ENCODE measurements around the gene VDR. TPM values are rescaled to one million over a fixed set of nuclear protein-coding genes. Genes with fewer than 3 reads are reported as not detected.
A peak's percentile ranks its signal among the peaks of the same experiment; 100 is the strongest.

The VDR gene
- 30.5 and 37.2 TPM in 2 replicates for total RNA-seq (2014; rRNA removed; shearing (Covaris generic))
- 23.9 and 25.5 TPM in 2 replicates for polyA plus RNA-seq (2016; fragmentation: Nextera tagmentation; extraction: Ambion mirVana)

- TF ChIP-seq EZH2 (IDR thresholded peaks at IDR 0.05; ENCODE audit: insufficient read depth, poor library complexity, severe bottlenecking) (no peak), EZH2phosphoT487 (IDR thresholded peaks at IDR 0.05; ENCODE audit: insufficient read depth, low read depth) (no peak)
- H3K27me3 ChIP-seq (replicated peaks; ENCODE audit: insufficient read depth), result no peaks in the 10 kb centered on the region
- DNase-seq, result peak; percentile 90
- H4K20me1 ChIP-seq (ENCODE audit: insufficient read depth), result no peaks in the 10 kb centered on the region
- peaks cover 37% of the 10 kb centered on the region for H3K4me1 ChIP-seq (ENCODE audit: insufficient read depth)
- no peaks in the 10 kb centered on the region for H3K9me2 ChIP-seq (ENCODE audit: insufficient read depth)
- peak within 1 kb of the TSS; percentile 92 for H3K4me3 ChIP-seq
- WGBS, 2 experiments (ENCODE audit: low coverage in 1 of 2, low lambda C conversion rate in 2 of 2, missing lambda C conversion rate in 2 of 2), result 2 to 3% methylated on average over 59 to 76 of the region's 79 CpGs
- H3K9ac ChIP-seq, result peak within 1 kb of the TSS; percentile 73
- H3K4me2 ChIP-seq (ENCODE audit: unreplicated experiment), result peak within 1 kb of the TSS; percentile 97
- H3K27ac ChIP-seq, result peak within 1 kb of the TSS; percentile 76
- peaks cover 28% of the 10 kb centered on the region for H3K79me2 ChIP-seq (ENCODE audit: insufficient read depth)
- no peaks in the 10 kb centered on the region for H3K36me3 ChIP-seq (ENCODE audit: low read depth)
- H3F3A ChIP-seq (ENCODE audit: insufficient read depth), result peaks cover 40% of the 10 kb centered on the region
- no peaks in the 10 kb centered on the region for H3K9me3 ChIP-seq (ENCODE audit: low read depth)
- H2AFZ ChIP-seq, result peak within 1 kb of the TSS; percentile 82
- in situ Hi-C loops (cut with MboI), result no loop called here
Observed at GRCh38 chr12:47904713-47905709, at the start of gene VDR. VDR (minus strand) TSS chr12:47904994; CDS start chr12:47879113, 25,881 bp downstream.

DNA sequence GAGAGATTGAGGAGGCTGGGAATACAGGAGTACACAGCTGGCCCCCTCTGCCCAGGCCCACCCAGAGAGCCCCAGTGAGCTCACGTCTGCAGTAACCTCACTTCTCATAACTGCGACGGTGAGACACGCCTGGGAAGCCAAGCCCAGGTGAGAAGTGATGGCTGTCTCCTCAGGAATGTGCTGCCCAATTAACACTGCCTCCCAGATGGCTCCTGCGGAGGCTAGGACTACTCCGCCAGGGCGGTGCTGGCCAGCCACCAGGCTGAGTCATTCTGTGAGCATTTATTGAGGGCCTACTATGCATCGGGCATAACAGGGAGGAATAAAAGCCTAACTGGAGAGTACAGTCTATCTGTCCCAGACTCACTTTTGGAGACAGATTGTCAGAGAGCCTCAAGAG lies 49.3 kb upstream of the VDR start:
- no peak overlapping the region for H3K4me3 ChIP-seq
- no peaks in the 10 kb centered on the region for H3K4me1 ChIP-seq (ENCODE audit: insufficient read depth)
- no peaks in the 10 kb centered on the region for H3K9me2 ChIP-seq (ENCODE audit: insufficient read depth)
- no peaks in the 10 kb centered on the region for H3K36me3 ChIP-seq (ENCODE audit: low read depth)
- peaks cover 6% of the 10 kb centered on the region; the same call in 1 of the 2 replicates for H3F3A ChIP-seq (ENCODE audit: insufficient read depth)
- no peaks in the 10 kb centered on the region for H3K27me3 ChIP-seq (replicated peaks; ENCODE audit: insufficient read depth)
- H2AFZ ChIP-seq, result no peak overlapping the region
- DNase-seq, result no peak
- H3K9ac ChIP-seq, result no peak overlapping the region
- no peak overlapping the region for H3K4me2 ChIP-seq (ENCODE audit: unreplicated experiment)
- no peaks in the 10 kb centered on the region for H3K9me3 ChIP-seq (ENCODE audit: low read depth)
- no peaks in the 10 kb centered on the region for H3K79me2 ChIP-seq (ENCODE audit: insufficient read depth)
- no peak overlapping the region for H3K27ac ChIP-seq
- in situ Hi-C loops (cut with MboI), result no loop called here
- 58 to 70% methylated on average over 8 of the region's 8 CpGs for WGBS, 2 experiments (ENCODE audit: low coverage in 1 of 2, low lambda C conversion rate in 2 of 2, missing lambda C conversion rate in 2 of 2)
- no peak for TF ChIP-seq EZH2phosphoT487 (IDR thresholded peaks at IDR 0.05; ENCODE audit: insufficient read depth, low read depth)
- no peak for TF ChIP-seq EZH2 (IDR thresholded peaks at IDR 0.05; ENCODE audit: insufficient read depth, poor library complexity, severe bottlenecking)
- H4K20me1 ChIP-seq (ENCODE audit: insufficient read depth), result no peaks in the 10 kb centered on the region

DNA sequence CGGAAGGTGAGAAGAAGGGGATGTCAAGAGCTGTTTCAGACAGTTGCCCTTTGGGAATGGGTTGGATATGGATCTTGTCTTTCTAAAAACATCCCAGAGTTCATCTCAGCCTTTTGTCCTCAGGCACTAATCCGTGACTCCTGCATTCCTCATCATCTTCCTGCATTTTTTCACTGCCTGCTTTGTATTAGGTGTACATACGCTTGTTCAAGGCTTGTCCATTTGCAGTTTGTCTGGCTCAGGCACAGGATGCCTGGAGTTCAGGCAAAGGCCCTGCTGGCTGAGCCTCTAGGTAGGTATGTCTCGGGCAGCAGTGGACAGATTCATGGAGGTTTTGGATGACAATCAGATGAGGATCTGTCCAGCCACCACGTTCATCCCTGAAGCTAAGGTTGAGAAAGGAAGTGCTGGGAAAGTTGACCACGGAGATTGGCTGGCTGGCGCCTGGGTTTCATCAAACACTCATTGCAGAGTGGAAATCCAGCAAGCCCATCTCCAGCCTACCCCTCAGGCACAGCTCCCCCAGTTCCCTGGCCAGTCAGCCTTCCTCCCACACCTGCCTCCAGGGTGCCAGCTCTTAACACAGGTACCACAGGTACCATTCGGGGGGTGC lies 46.2 kb upstream of the VDR start:
- no peak overlapping the region for H3K4me2 ChIP-seq (ENCODE audit: unreplicated experiment)
- 63 to 69% methylated on average over 8 of the region's 8 CpGs for WGBS, 2 experiments (ENCODE audit: low coverage in 1 of 2, low lambda C conversion rate in 2 of 2, missing lambda C conversion rate in 2 of 2)
- TF ChIP-seq EZH2 (IDR thresholded peaks at IDR 0.05; ENCODE audit: insufficient read depth, poor library complexity, severe bottlenecking) (no peak), EZH2phosphoT487 (IDR thresholded peaks at IDR 0.05; ENCODE audit: insufficient read depth, low read depth) (no peak)
- DNase-seq, result peak; percentile 39
- no peaks in the 10 kb centered on the region for H3K9me3 ChIP-seq (ENCODE audit: low read depth)
- H4K20me1 ChIP-seq (ENCODE audit: insufficient read depth), result no peaks in the 10 kb centered on the region
- peaks cover 8% of the 10 kb centered on the region for H3K4me1 ChIP-seq (ENCODE audit: insufficient read depth)
- H3K4me3 ChIP-seq, result no peak overlapping the region
- H3K36me3 ChIP-seq (ENCODE audit: low read depth), result no peaks in the 10 kb centered on the region
- H3F3A ChIP-seq (ENCODE audit: insufficient read depth), result peaks cover 6% of the 10 kb centered on the region; the same call in 1 of the 2 replicates
- H3K27ac ChIP-seq, result no peak overlapping the region
- no peaks in the 10 kb centered on the region for H3K79me2 ChIP-seq (ENCODE audit: insufficient read depth)
- no peaks in the 10 kb centered on the region for H3K9me2 ChIP-seq (ENCODE audit: insufficient read depth)
- H3K9ac ChIP-seq, result no peak overlapping the region
- no peak overlapping the region for H2AFZ ChIP-seq
- in situ Hi-C loops (cut with MboI), result no loop called here
- H3K27me3 ChIP-seq (replicated peaks; ENCODE audit: insufficient read depth), result no peaks in the 10 kb centered on the region

All from GM23248 (cell line).